MCF 10A (cell line): ENCODE results near the gene AGAP1. TPM values are rescaled to one million over a fixed set of nuclear protein-coding genes. Genes with fewer than 3 reads are reported as not detected.

Experiments
- BruUV-seq: library from RNA; stranded (reverse); fragments of 400-500 nt; replicated peaks from 2 replicates; lab custom pipeline; 2021; lab: Mats Ljungman, UMichigan
- CTCF ChIA-PET: fragments of 300-600 bp; sonication (Branson Sonifier 250); formaldehyde crosslinking; extraction: SDS; loops from one replicate; lab custom pipeline; 2021; ENCODE audit warnings: antibody characterized with exemption, inconsistent platforms; lab: Yijun Ruan, JAX
- POLR2A ChIA-PET: fragments of 300-600, 350-650 bp; sonication (Branson Sonifier 250); formaldehyde crosslinking; extraction: SDS; loops from one replicate; lab custom pipeline; 2020; ENCODE audit warnings: antibody characterized with exemption, inconsistent platforms; lab: Yijun Ruan, JAX
- DNase-seq: peaks from one replicate; pipeline ENCODE4 v3.0.0-alpha.2; 2018; ENCODE audit not compliant: unreplicated experiment
- H3K27ac Mint-ChIP-seq: one replicate; pipeline ENCODE4 v1.8.0; 2022; ENCODE audit warnings: mild to moderate bottlenecking, low read depth, mixed read lengths; ENCODE audit not compliant: unreplicated experiment
- H3K27me3 Mint-ChIP-seq: one replicate; pipeline ENCODE4 v1.8.0; 2022; ENCODE audit warnings: mixed read lengths; ENCODE audit not compliant: insufficient read depth, unreplicated experiment
- H3K36me3 Mint-ChIP-seq: one replicate; pipeline ENCODE4 v1.8.0; 2022; ENCODE audit warnings: mild to moderate bottlenecking, moderate library complexity, mixed read lengths; ENCODE audit not compliant: insufficient read depth, unreplicated experiment
- H3K4me1 Mint-ChIP-seq: one replicate; pipeline ENCODE4 v1.8.0; 2022; ENCODE audit warnings: mixed read lengths; ENCODE audit not compliant: insufficient read depth, unreplicated experiment
- H3K4me3 Mint-ChIP-seq: one replicate; pipeline ENCODE4 v1.8.0; 2022; ENCODE audit warnings: mild to moderate bottlenecking, moderate library complexity, mixed read lengths; ENCODE audit not compliant: unreplicated experiment
- H3K9me3 Mint-ChIP-seq: one replicate; pipeline ENCODE4 v1.8.0; 2022; ENCODE audit warnings: mixed read lengths; ENCODE audit not compliant: unreplicated experiment
- intact Hi-C: fragments of 100-400 bp; cut with micrococcal nuclease; formaldehyde crosslinking; loops from 2 replicates; pipeline ENCODE4 v1.14.1; 2022
- total RNA-seq: library from RNA; stranded (reverse); gene quantifications from 2 replicates; pipeline ENCODE4 v1.2.3, GENCODE V29; 2022
- TF ChIP-seq, protein P1 (sequence below): fragments of 200-600 bp; IDR thresholded peaks from one replicate; pipeline ENCODE4 v1.8.0; 2022; ENCODE audit warnings: antibody characterized with exemption, mild to moderate bottlenecking; ENCODE audit not compliant: unreplicated experiment

Gene AGAP1
- total RNA-seq, 1 experiment from 2014 or later: 41.3 TPM

DNA sequence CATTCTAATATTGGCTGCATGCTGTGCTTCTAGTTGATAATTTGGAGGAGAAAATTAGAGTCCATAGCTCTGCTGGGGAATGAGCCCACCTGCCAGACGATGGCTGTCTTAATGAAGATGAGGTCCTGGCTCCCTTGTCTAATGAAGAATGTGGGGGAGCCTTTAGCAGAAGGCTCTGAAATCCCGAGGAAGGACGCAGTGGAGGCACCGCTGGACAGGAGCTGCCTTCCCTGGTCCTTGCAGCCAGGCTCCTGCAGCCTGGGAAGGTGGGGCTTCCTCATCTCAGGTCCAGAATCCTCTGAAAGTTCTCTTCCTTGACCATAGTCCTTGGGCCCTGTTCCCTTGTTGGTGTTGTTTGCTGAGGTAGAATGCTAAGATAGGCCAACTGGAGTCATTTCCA, 208.3 kb downstream of the AGAP1 start:
- TF ChIP-seq, protein P1, sequence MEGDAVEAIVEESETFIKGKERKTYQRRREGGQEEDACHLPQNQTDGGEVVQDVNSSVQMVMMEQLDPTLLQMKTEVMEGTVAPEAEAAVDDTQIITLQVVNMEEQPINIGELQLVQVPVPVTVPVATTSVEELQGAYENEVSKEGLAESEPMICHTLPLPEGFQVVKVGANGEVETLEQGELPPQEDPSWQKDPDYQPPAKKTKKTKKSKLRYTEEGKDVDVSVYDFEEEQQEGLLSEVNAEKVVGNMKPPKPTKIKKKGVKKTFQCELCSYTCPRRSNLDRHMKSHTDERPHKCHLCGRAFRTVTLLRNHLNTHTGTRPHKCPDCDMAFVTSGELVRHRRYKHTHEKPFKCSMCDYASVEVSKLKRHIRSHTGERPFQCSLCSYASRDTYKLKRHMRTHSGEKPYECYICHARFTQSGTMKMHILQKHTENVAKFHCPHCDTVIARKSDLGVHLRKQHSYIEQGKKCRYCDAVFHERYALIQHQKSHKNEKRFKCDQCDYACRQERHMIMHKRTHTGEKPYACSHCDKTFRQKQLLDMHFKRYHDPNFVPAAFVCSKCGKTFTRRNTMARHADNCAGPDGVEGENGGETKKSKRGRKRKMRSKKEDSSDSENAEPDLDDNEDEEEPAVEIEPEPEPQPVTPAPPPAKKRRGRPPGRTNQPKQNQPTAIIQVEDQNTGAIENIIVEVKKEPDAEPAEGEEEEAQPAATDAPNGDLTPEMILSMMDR: no peak
- H3K4me3 Mint-ChIP-seq: no peak overlapping the region
- H3K27ac Mint-ChIP-seq: no peak overlapping the region
- H3K4me1 Mint-ChIP-seq: peaks cover 26% of the 10 kb centered on the region
- BruUV-seq: no TSS peak
- H3K27me3 Mint-ChIP-seq: no peaks in the 10 kb centered on the region
- no peaks in the 10 kb centered on the region for H3K9me3 Mint-ChIP-seq
- ChIA-PET POLR2A (interaction anchor here (1.0 kb wide), 1 partner anchor 9 kb away, joined by 3 read pairs; no protein-coding TSS in a partner anchor), CTCF (interaction anchor here (0.8 kb wide), 1 partner anchor 9 kb away, joined by 3 read pairs; no protein-coding TSS in a partner anchor)
- intact Hi-C loops: no loop called here
- H3K36me3 Mint-ChIP-seq: peaks cover 6% of the 10 kb centered on the region
- DNase-seq: no peak

DNA sequence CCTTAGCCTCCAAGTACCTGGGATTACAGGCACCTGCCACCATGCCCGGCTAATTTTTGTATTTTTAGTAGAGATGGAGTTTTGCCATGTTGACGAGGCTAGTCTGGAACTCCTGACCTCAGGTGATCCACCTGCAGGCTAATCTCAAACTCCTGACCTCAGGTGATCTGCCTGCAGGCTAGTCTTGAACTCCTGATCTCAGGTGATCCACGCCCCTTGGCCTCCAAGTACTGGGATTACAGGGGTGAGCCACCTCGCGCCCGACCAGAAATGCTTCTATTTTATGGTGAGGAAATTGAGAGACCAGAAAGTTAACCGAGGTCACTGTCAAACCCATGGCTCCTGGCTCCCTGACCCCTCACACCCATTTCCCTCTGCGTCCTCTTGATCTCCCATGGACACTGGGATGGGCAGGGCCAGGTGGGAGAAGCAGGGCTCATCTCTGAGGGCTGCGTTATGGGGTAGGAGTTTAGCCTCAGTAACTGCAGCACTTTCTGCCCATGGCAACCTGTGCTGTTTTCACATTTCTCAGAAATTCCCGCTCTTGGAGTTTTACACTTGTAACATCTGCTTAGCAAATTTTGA, 210.0 kb downstream of the AGAP1 start:
- H3K36me3 Mint-ChIP-seq: peaks cover 13% of the 10 kb centered on the region
- intact Hi-C loops: no loop called here
- no peak for DNase-seq
- no peak overlapping the region for H3K4me3 Mint-ChIP-seq
- H3K9me3 Mint-ChIP-seq: no peaks in the 10 kb centered on the region
- BruUV-seq: no TSS peak
- ChIA-PET POLR2A (interaction anchor here (0.6 to 1.3 kb wide), 2 partner anchors 42 to 45 kb away, joined by 3 read pairs; no protein-coding TSS in a partner anchor), CTCF (interaction anchor here (0.6 kb wide), 1 partner anchor 43 kb away, joined by 3 read pairs; no protein-coding TSS in a partner anchor)
- H3K27ac Mint-ChIP-seq: no peak overlapping the region
- TF ChIP-seq, protein P1: no peak
- H3K27me3 Mint-ChIP-seq: no peaks in the 10 kb centered on the region
- peaks cover 36% of the 10 kb centered on the region for H3K4me1 Mint-ChIP-seq

DNA sequence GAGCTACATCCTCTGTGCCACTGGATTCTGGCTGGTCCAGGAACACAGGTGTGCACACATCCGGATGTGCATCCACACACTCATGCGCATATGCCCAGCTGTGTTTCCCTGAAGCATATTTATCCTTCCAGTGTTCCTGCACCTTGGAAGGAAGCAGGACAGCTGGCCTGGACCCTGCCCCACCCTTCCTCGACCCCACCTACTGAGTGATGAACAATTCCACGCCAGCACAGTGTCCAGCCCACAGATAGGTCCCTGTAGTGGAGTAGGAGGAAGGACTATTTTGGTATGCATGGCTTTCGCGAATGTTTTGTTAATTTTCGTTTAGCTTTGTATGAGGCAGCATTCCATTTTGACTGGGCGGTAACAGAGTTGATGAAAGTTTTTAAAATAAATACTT, 211.5 kb downstream of the AGAP1 start:
- intact Hi-C loops: no loop called here
- Mint-ChIP-seq H3K9me3 (no peaks in the 10 kb centered on the region), H3K27me3 (no peaks in the 10 kb centered on the region), H3K4me1 (peaks cover 41% of the 10 kb centered on the region), H3K36me3 (peaks cover 14% of the 10 kb centered on the region), H3K27ac (no peak overlapping the region), H3K4me3 (no peak overlapping the region)
- TF ChIP-seq, protein P1: no peak
- ChIA-PET POLR2A (interaction anchor here (1.0 kb wide), 1 partner anchor 31 kb away, joined by 3 read pairs; no protein-coding TSS in a partner anchor), CTCF (no interaction called here)
- no peak for DNase-seq
- no TSS peak for BruUV-seq

DNA sequence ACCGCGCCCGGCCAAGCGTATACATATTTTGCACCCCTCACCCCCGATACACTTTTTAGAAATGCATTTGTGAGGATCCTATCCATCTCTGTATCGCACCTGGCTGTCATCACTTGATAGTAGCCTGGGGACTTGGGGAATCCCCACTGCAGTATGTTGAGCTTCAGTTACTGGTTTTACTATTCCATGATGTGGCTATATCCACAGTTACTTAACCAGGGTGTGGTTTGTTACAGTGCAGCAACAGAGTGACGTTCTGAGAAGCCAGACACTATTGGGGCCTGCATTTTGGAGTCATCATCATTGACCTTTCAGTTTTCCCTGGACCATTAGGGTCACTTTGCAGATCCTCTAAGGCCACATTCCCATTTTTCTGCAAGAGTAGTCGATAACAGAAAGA, 212.7 kb downstream of the AGAP1 start:
- H3K27me3 Mint-ChIP-seq: no peaks in the 10 kb centered on the region
- POLR2A ChIA-PET: interaction anchor here (0.6 to 1.0 kb wide), 3 partner anchors 20 to 31 kb away, joined by 3 to 4 read pairs (median 4); no protein-coding TSS in a partner anchor
- peaks cover 14% of the 10 kb centered on the region for H3K36me3 Mint-ChIP-seq
- H3K27ac Mint-ChIP-seq: no peak overlapping the region
- TF ChIP-seq, protein P1: no peak
- CTCF ChIA-PET: interaction anchor here (1.0 to 1.2 kb wide), 2 partner anchors 28 to 41 kb away, joined by 3 read pairs; no protein-coding TSS in a partner anchor
- H3K4me1 Mint-ChIP-seq: peaks cover 41% of the 10 kb centered on the region
- no TSS peak for BruUV-seq
- intact Hi-C loops: no loop called here
- no peak for DNase-seq
- H3K9me3 Mint-ChIP-seq: no peaks in the 10 kb centered on the region
- no peak overlapping the region for H3K4me3 Mint-ChIP-seq
